Measurements from ENCODE around the gene PLCB3. TPM values are rescaled to one million over a fixed set of nuclear protein-coding genes. Genes with fewer than 3 reads are reported as not detected.

PLCB3 gene
- total and polyA plus RNA-seq, 4 experiments from 2014 or later = 0.71 to 11.9 (median 10.8) TPM; not detected in 1

DNA sequence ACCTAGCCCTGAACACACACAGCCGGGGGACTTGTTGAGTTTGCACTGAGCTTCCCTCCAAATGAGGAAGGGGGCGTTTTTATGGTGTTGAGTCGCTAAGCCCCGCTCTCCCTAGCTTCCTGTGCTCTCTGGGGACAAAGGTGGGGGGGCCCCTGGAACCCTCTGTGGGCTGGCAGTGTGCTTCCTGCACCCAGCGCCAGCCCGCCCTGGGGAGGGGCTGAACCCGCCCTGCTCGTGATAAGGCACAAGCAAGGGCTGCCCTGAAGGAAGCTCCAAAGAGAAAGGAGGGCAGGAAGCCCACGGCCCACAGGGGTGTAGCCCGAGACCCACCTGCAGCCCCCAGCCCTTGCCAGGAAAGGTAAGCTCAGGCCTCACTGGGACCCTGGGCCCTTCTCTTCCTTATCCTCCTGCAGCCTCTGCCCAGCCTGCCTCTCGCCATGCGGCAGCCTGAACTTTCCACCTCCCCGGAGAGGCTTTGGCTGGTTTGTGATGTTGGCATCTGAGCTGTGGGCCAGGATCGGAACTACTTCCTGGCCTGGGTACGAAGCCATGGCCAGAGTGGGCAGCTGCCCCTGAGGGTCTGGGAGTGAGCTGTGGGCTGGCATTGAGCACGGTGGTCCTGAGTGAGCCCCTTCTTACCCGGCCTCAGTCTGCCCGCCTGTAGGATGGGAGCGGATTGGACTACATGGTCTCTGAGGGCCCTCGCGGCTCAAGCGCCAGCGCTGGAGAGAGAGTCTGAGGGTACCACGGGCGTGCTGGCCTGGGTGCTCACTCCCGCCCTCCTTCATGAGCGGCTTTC is 44.7 kb upstream of the PLCB3 start, which contains the start of gene FERMT3:
Gene FERMT3, plus strand, starts transcription at position 265 of the 799 bp plus-strand sequence. CDS start 644 bp downstream, outside the sequence.
- Histone ChIP-seq H3K4me3 (ENCODE audit: low read length in 2 of 2) (peak within 1 kb of the TSS; percentile 99), H3K27ac (ENCODE audit: low read depth, low read length) (peak within 1 kb of the TSS; percentile 90), H3K9me3 (ENCODE audit: control insufficient read depth in 1 of 2, low read length in 2 of 2) (no peaks in the 10 kb centered on the region), H3K36me3 (ENCODE audit: insufficient read depth, low read length) (peaks cover 36% of the 10 kb centered on the region), H3K4me1 (ENCODE audit: insufficient read depth, low read length) (peaks cover 44% of the 10 kb centered on the region), H3K27me3 (ENCODE audit: insufficient read depth, low read length) (no peaks in the 10 kb centered on the region)
- DNase-seq = peak; percentile 64 to 81 (median 69)
- Mint-ChIP-seq H3K36me3 (peaks cover 17 to 63% of the 10 kb centered on the region in 2 donors), H3K4me1 (peaks cover 14 to 65% (median 40%) of the 10 kb centered on the region in 4 donors), H3K27ac (peak within 1 kb of the TSS; percentile 92 to 96 (median 94)), H3K9me3 (peaks cover 0 to 2% (median 0%) of the 10 kb centered on the region in 8 donors), H3K4me3 (peak within 1 kb of the TSS; percentile 92 to 97 (median 93)), H3K27me3 (no peaks in the 10 kb centered on the region)
- ChIA-PET CTCF (ENCODE audit: partially characterized antibody) (interaction anchor here (0.7 to 9.7 kb wide), 22 partner anchors 12 to 446 kb away, joined by 3 to 367 read pairs (median 8); partner anchors contain the start of genes BAD, CATSPERZ, DNAJC4 and ESRRA), POLR2A (ENCODE audit: partially characterized antibody) (interaction anchor here (0.6 to 22.7 kb wide), 26 partner anchors 11 to 1662 kb away, joined by 3 to 937 read pairs (median 6); partner anchors contain the start of genes BAD, C11orf98, CATSPERZ and CCDC88B)
- intact Hi-C loops (cut with micrococcal nuclease) = loop anchor here (1.0 to 2.0 kb wide), 2 partner anchors 34 to 40 kb away; partner anchors contain the start of genes FKBP2 and PPP1R14B

DNA sequence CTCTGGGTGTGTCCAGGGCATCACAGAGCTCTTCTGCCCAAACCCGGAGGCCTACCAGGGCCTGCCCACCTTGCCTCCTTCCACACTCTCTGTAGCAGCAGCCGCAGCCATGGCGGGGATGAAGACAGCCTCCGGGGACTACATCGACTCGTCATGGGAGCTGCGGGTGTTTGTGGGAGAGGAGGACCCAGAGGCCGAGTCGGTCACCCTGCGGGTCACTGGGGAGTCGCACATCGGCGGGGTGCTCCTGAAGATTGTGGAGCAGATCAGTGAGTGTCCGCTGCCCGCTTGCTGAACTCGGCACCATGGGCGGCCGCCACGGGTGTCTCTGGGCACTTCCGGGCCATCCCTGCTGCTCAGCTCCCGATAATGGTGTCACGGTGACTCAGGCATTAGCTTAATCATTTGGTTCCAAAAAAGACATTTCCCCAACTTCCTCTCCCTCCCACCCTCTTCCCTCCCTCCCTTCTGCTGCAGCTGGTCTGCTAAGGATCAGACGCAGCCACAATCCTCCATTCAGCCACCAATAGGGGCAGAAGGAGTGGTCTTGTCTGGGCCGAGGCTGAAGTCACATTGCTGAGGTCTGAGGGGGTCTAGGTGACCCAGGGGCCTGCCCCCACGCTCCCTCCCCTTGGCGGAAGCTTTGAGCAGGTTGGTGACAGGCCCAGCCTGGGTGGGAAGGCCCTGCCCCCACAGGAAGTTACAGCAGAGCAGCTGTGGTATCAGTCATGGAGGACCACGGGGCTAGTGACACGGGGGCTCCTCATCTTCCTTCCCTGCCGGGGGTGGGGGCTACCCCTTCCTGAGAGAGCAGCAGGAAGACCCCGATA is 43.9 kb upstream of the PLCB3 start:
- POLR2A ChIA-PET (ENCODE audit: partially characterized antibody) = interaction anchor here (0.6 to 22.7 kb wide), 22 partner anchors 12 to 1543 kb away, joined by 3 to 937 read pairs (median 6); partner anchors contain the start of genes BAD, C11orf98, CATSPERZ and CCDC88B
- intact Hi-C loops (cut with micrococcal nuclease) = loop anchor here (1.0 to 2.0 kb wide), 2 partner anchors 33 to 39 kb away; partner anchors contain the start of genes FKBP2 and PPP1R14B
- peak; percentile 68 to 84 (median 71) for DNase-seq
- Histone ChIP-seq H3K27me3 (ENCODE audit: insufficient read depth, low read length) (no peaks in the 10 kb centered on the region), H3K4me1 (ENCODE audit: insufficient read depth, low read length) (peaks cover 44% of the 10 kb centered on the region), H3K4me3 (ENCODE audit: low read length in 2 of 2) (peak overlapping the region; percentile 99), H3K36me3 (ENCODE audit: insufficient read depth, low read length) (peaks cover 38% of the 10 kb centered on the region), H3K9me3 (ENCODE audit: control insufficient read depth in 1 of 2, low read length in 2 of 2) (no peaks in the 10 kb centered on the region), H3K27ac (ENCODE audit: low read depth, low read length) (peak overlapping the region; percentile 90)
- CTCF ChIA-PET (ENCODE audit: partially characterized antibody) = interaction anchor here (0.9 to 9.7 kb wide), 12 partner anchors 16 to 242 kb away, joined by 3 to 367 read pairs (median 56); partner anchors contain the start of genes BAD, CATSPERZ, DNAJC4 and ESRRA
- Mint-ChIP-seq H3K27me3 (no peaks in the 10 kb centered on the region), H3K27ac (peak overlapping the region; percentile 92 to 96 (median 94)), H3K9me3 (peaks cover 0 to 2% (median 0%) of the 10 kb centered on the region in 8 donors), H3K4me3 (peak overlapping the region; percentile 92 to 97 (median 93)), H3K4me1 (peaks cover 16 to 70% (median 46%) of the 10 kb centered on the region in 4 donors), H3K36me3 (peaks cover 22 to 65% of the 10 kb centered on the region in 2 donors)

DNA sequence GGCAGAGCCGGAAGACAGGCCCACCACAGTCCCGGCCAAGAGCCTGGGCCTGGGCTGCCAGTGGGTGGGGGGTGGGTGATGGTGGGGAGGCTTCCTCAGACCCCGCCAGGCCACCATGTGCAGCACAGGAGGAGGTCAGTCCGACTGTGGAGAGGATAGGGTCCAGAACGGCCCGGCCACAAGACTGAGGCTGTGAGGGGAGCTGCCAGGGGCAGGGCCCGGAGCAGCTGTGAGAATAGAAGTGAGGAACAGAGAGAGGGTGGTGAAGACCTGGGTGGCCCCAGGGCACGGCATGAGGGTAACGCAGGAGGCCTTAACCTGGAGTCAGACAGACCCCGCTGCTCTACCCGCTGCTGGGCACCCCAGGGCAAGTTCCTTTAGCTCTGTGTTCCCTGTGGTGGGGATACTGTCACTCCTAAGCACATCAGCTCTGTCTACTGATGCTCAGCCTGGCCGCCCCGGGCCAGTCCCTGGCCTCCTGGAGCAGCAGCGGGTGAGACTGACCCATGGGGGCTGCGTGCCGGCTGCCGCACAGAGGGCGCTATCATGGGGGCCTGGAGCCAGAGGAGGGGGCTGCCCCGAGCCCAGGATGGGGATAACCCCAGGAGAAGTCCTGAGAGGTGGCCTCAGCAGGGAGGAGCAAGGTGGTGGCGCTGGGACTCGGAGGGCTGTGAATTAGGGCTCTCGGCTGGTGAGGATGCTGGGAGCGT is 43.1 kb upstream of the PLCB3 start:
- Mint-ChIP-seq H3K36me3 (peaks cover 23 to 59% of the 10 kb centered on the region in 2 donors), H3K27ac (peak overlapping the region; percentile 92 to 96 (median 94)), H3K4me1 (peaks cover 17 to 72% (median 47%) of the 10 kb centered on the region in 4 donors), H3K9me3 (peaks cover 0 to 2% (median 0%) of the 10 kb centered on the region in 8 donors), H3K4me3 (peak overlapping the region; percentile 92 to 97 (median 93)), H3K27me3 (no peaks in the 10 kb centered on the region)
- Histone ChIP-seq H3K9me3 (ENCODE audit: control insufficient read depth in 1 of 2, low read length in 2 of 2) (no peaks in the 10 kb centered on the region), H3K27me3 (ENCODE audit: insufficient read depth, low read length) (no peaks in the 10 kb centered on the region), H3K36me3 (ENCODE audit: insufficient read depth, low read length) (peaks cover 31% of the 10 kb centered on the region), H3K4me3 (ENCODE audit: low read length in 2 of 2) (peak overlapping the region; percentile 99), H3K4me1 (ENCODE audit: insufficient read depth, low read length) (peaks cover 44% of the 10 kb centered on the region), H3K27ac (ENCODE audit: low read depth, low read length) (peak overlapping the region; percentile 90)
- ChIA-PET POLR2A (ENCODE audit: partially characterized antibody) (interaction anchor here (0.7 to 22.7 kb wide), 10 partner anchors 22 to 1367 kb away, joined by 4 to 937 read pairs (median 61); partner anchors contain the start of genes BAD, CATSPERZ, DNAJC4 and ESRRA), CTCF (ENCODE audit: partially characterized antibody) (interaction anchor here (0.9 to 9.7 kb wide), 10 partner anchors 15 to 241 kb away, joined by 3 to 367 read pairs (median 80); partner anchors contain the start of genes CATSPERZ, DNAJC4, ESRRA and FKBP2)
- intact Hi-C loops (cut with micrococcal nuclease) = no loop called here
- DNase-seq = no peak

DNA sequence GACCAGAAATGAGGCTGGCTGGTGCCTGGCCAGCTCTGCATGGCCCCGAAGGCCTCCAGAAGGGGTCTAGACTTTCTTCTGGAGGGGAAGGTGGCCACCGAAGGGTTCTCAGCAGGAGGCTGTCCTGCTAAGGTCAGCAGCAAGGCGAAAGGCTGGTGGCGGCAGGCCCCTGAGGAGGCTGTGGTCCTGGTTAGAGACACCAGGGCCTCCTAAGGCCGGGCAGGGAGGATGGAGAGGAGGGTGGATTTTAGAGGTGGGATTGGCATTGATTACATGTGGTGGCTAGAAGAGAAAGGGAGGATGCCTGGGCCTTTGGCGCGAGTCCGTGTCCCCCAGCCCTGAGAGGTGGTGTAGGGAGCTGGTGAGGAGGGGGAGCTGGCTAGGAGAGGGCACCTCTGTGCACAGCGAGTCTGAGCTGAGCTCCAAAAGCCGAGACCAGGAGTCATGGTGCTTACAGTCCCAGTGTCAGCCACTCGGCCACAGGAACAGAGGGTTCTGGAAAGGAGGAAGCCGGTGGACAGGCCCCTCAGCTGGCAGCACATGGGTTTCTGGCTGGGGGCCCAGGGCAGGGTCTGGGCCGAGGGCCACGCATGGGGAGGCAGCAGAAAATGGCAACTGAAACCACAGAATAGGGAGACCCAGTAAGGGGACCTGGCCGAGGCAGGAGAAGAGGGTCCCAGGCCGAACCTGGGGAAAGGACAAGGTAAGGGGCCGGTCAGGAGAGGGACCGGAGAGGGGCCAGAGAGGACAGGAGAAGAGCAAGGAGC is 42.4 kb upstream of the PLCB3 start:
- Mint-ChIP-seq H3K27ac (peak overlapping the region; percentile 42 to 92 (median 75)), H3K36me3 (peaks cover 20 to 58% of the 10 kb centered on the region in 2 donors), H3K27me3 (no peaks in the 10 kb centered on the region), H3K9me3 (peaks cover 0 to 2% (median 0%) of the 10 kb centered on the region in 8 donors), H3K4me3 (peak overlapping the region; percentile 26 to 93 (median 54)), H3K4me1 (peaks cover 19 to 70% (median 43%) of the 10 kb centered on the region in 4 donors)
- CTCF ChIA-PET (ENCODE audit: partially characterized antibody) = interaction anchor here (0.9 to 9.7 kb wide), 5 partner anchors 14 to 94 kb away, joined by 3 to 367 read pairs (median 106); partner anchors contain the start of genes CATSPERZ, DNAJC4, ESRRA and NUDT22
- H3K27ac ChIP-seq (ENCODE audit: low read depth, low read length) = peak overlapping the region; percentile 90
- no peak for DNase-seq
- peaks cover 28% of the 10 kb centered on the region for H3K36me3 ChIP-seq (ENCODE audit: insufficient read depth, low read length)
- H3K9me3 ChIP-seq (ENCODE audit: control insufficient read depth in 1 of 2, low read length in 2 of 2) = no peaks in the 10 kb centered on the region
- H3K4me3 ChIP-seq (ENCODE audit: low read length in 2 of 2) = no peak overlapping the region
- H3K27me3 ChIP-seq (ENCODE audit: insufficient read depth, low read length) = no peaks in the 10 kb centered on the region
- POLR2A ChIA-PET (ENCODE audit: partially characterized antibody) = interaction anchor here (5.2 to 22.7 kb wide), 5 partner anchors 22 to 108 kb away, joined by 70 to 937 read pairs (median 175); partner anchors contain the start of genes CATSPERZ, DNAJC4, ESRRA and FKBP2
- H3K4me1 ChIP-seq (ENCODE audit: insufficient read depth, low read length) = peaks cover 42% of the 10 kb centered on the region
- intact Hi-C loops (cut with micrococcal nuclease) = no loop called here

- H3K27me3 ChIP-seq (ENCODE audit: insufficient read depth, low read length) = no peaks in the 10 kb centered on the region
- H3K36me3 ChIP-seq (ENCODE audit: insufficient read depth, low read length) = peaks cover 26% of the 10 kb centered on the region
- H3K4me3 Mint-ChIP-seq = peak overlapping the region in 3 of 8 donors; percentile 28 to 48 (median 32)
- intact Hi-C loops (cut with micrococcal nuclease) = no loop called here
- H3K4me3 ChIP-seq (ENCODE audit: low read length in 2 of 2) = no peak overlapping the region
- peak overlapping the region; percentile 90 for H3K27ac ChIP-seq (ENCODE audit: low read depth, low read length)
- peaks cover 0 to 2% (median 0%) of the 10 kb centered on the region in 8 donors for H3K9me3 Mint-ChIP-seq
- H3K4me1 Mint-ChIP-seq = peaks cover 17 to 65% (median 39%) of the 10 kb centered on the region in 4 donors
- ChIA-PET CTCF (ENCODE audit: partially characterized antibody) (interaction anchor here (8.6 to 9.7 kb wide), 2 partner anchors 14 to 93 kb away, joined by 207 to 367 read pairs; partner anchors contain the start of genes CATSPERZ, DNAJC4, ESRRA and NUDT22), POLR2A (ENCODE audit: partially characterized antibody) (interaction anchor here (6.9 to 22.7 kb wide), 3 partner anchors 23 to 60 kb away, joined by 128 to 937 read pairs (median 175); partner anchors contain the start of genes DNAJC4, FKBP2, NUDT22 and PLCB3)
- no peaks in the 10 kb centered on the region for H3K27me3 Mint-ChIP-seq
- H3K36me3 Mint-ChIP-seq = peaks cover 14 to 55% of the 10 kb centered on the region in 2 donors
- H3K9me3 ChIP-seq (ENCODE audit: control insufficient read depth in 1 of 2, low read length in 2 of 2) = no peaks in the 10 kb centered on the region
- peak overlapping the region in 4 of 7 donors; percentile 48 to 92 (median 90) for H3K27ac Mint-ChIP-seq
- peaks cover 37% of the 10 kb centered on the region for H3K4me1 ChIP-seq (ENCODE audit: insufficient read depth, low read length)
- no peak for DNase-seq
Measured at GRCh38 chr11:64209563-64209843, 41.8 kb upstream of the PLCB3 start.

Measured in CD4-positive, alpha-beta memory T cell (primary cell).